IgD-negative memory B cell (primary cell): Measurements from ENCODE around the gene ARL4C. TPM values are rescaled to one million over a fixed set of nuclear protein-coding genes. Genes with fewer than 3 reads are reported as not detected.

Experiments
- H3K27ac Mint-ChIP-seq, 3 donors: one replicate each; pipeline ENCODE4 v1.8.0; 2020 to 2022; ENCODE audit warnings: mild to moderate bottlenecking in 3 of 3, mixed read lengths in 3 of 3, moderate library complexity in 1 of 3
- H3K27me3 Mint-ChIP-seq: one replicate; pipeline ENCODE4 v1.8.0; 2021; ENCODE audit warnings: mixed read lengths
- H3K36me3 Mint-ChIP-seq: one replicate; pipeline ENCODE4 v1.8.0; 2020; ENCODE audit warnings: mild to moderate bottlenecking, mixed read lengths
- H3K4me1 Mint-ChIP-seq, 3 donors: one replicate each; pipeline ENCODE4 v1.8.0; 2020 to 2022; ENCODE audit warnings: mixed read lengths in 3 of 3, mild to moderate bottlenecking in 1 of 3
- H3K4me3 Mint-ChIP-seq, 4 donors: one replicate each; pipeline ENCODE4 v1.8.0; 2020 to 2022; ENCODE audit warnings: mild to moderate bottlenecking in 4 of 4, mixed read lengths in 4 of 4, moderate library complexity in 3 of 4
- H3K9me3 Mint-ChIP-seq, 3 donors: one replicate each; pipeline ENCODE4 v1.8.0; 2020 to 2021; ENCODE audit warnings: mixed read lengths in 3 of 3, mild to moderate bottlenecking in 1 of 3
- polyA plus RNA-seq: library from polyadenylated mRNA; unstranded; fragments of 300-500 nt; fragmentation: Illumina TruSeq; gene quantifications from one replicate; pipeline ENCODE4 v1.2.3, GENCODE V29; 2021

The ARL4C gene
- polyA plus RNA-seq, 1 donor from 2014 or later: 20.6 TPM

DNA sequence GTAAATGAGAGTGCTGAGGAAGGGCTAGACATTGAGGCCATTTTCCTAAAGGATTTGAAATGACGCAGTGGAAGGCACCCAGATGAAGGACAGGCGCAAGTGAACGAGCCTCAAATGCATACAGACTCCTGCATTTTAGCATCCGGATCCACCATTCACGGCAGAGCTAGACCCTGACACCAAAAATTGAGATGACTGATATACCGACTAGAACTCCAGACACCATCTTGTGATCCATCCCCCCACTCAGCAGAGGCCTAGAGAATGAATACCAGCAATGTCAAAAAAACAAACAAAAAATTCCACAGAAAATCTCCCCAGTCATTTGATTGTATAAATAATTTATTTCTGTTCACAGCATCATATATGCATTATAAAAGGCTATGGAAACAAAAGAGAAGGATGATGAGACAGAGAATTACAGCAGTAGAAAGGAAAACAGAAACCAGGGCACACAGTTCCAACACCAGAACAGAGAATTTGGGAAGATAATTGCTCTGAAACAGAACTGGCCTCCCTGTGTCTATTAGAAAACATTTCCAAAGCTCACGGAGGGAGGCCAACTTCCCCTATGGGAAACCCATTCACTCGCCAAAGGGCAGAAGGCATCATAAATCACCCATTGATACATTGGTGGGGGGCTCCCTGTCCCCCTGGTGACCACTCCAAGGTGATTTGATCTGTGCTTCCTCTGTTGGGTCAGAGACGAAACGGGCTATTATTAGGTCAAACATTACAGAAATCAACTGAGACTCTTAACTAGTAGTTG, 4.0 kb downstream of the ARL4C start:
- H3K4me1 Mint-ChIP-seq: peaks cover 45 to 56% (median 54%) of the 10 kb centered on the region in 3 donors

DNA sequence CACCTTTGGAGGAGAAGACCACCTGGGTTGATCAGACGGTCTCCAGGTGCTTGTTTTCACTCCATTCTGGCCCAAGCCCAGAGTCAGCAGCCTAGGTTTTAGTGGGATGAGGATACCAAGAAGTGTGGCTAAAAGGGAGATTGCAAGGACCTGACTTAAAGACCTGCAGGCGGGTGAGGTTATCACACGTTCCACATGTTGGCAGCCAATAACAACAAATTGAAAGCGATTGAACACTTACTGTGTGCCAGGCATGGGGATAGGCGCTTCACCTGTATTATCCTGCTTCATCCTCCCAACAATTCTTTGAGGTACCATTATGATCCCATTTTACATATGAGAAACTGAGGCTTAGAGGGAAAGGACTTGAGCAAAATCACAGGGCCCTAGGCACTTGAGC, 5.0 kb downstream of the ARL4C start:
- no peaks in the 10 kb centered on the region for H3K27me3 Mint-ChIP-seq
- peak overlapping the region in 1 of 3 donors; percentile 60 for H3K27ac Mint-ChIP-seq
- H3K9me3 Mint-ChIP-seq: no peaks in the 10 kb centered on the region
- peaks cover 2% of the 10 kb centered on the region for H3K36me3 Mint-ChIP-seq
- peak overlapping the region; percentile 53 to 86 (median 60) for H3K4me3 Mint-ChIP-seq
- H3K4me1 Mint-ChIP-seq: peaks cover 46 to 56% (median 53%) of the 10 kb centered on the region in 3 donors

More for the DNA sequence above, 4.0 kb downstream of the ARL4C start:
- Mint-ChIP-seq H3K9me3 (no peaks in the 10 kb centered on the region), H3K27me3 (no peaks in the 10 kb centered on the region), H3K4me3 (peak overlapping the region; percentile 86 to 99 (median 98)), H3K27ac (peak overlapping the region in 2 of 3 donors; percentile 52 to 79), H3K36me3 (peaks cover 2% of the 10 kb centered on the region)

DNA sequence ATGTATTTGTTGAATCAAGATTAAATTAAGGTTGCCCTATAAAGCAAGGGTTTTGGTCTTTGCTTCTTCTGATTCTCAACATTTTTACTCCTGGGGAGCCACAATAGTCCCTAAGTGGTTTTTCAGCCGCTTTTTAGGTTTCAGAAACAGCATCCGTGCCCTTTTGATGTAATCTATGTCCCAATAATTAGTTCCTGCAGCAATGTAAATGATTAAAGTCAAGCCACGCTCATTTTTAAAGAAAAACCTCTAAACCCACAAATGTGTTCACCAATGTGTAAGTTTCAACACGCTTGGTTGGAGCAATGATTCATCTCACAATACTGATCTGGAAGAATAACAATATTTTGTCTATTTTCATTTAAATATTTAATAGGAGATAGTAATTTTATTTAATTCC, 5.6 kb downstream of the ARL4C start:
- Mint-ChIP-seq H3K9me3 (no peaks in the 10 kb centered on the region), H3K27me3 (no peaks in the 10 kb centered on the region), H3K36me3 (peaks cover 2% of the 10 kb centered on the region), H3K27ac (peak overlapping the region; percentile 36 to 86 (median 60)), H3K4me1 (peaks cover 45 to 57% (median 53%) of the 10 kb centered on the region in 3 donors), H3K4me3 (peak overlapping the region in 3 of 4 donors; percentile 67 to 90 (median 86))

DNA sequence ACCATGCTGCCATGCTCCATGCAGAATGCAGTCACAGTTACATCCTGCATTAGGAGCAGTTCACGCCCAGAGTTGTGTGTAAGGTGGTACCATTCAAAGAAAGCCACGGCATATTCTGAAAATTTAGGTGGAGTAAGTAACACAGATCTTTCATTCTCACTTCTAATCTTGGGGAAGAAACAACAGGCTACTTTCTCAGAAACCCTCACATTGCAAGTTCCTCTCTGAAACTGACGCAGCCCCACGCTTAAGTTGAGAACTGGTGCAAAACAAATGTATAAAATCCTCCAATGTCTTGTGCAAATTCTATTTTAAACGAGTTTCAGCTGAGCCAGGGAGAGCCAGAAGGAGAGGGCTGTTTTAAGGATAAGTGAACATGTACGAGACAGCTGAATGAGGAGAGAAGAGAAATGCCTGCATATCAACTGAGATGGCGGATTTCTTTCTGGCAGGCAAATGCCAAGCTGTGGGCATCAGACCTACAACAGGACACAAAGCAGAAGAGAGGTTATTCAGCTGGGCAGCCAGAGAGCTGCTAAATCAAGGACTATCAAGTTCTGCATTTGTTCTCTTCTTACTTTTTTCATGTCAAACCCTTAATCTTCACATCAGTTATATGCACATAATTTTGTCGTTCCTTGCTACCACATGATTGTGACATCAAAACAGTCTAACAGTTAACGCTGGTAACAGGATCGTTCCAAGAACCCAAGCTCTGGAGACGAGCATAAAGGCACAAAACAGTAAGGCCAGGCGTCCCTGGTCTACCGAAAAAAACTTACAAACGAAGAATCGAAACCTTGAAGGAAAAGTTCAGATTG, 6.4 kb downstream of the ARL4C start:
- Mint-ChIP-seq H3K9me3 (no peaks in the 10 kb centered on the region), H3K27me3 (no peaks in the 10 kb centered on the region), H3K27ac (peak overlapping the region; percentile 36 to 60 (median 54)), H3K4me1 (peaks cover 38 to 56% (median 53%) of the 10 kb centered on the region in 3 donors), H3K4me3 (peak overlapping the region; percentile 65 to 90 (median 76)), H3K36me3 (no peaks in the 10 kb centered on the region)

DNA sequence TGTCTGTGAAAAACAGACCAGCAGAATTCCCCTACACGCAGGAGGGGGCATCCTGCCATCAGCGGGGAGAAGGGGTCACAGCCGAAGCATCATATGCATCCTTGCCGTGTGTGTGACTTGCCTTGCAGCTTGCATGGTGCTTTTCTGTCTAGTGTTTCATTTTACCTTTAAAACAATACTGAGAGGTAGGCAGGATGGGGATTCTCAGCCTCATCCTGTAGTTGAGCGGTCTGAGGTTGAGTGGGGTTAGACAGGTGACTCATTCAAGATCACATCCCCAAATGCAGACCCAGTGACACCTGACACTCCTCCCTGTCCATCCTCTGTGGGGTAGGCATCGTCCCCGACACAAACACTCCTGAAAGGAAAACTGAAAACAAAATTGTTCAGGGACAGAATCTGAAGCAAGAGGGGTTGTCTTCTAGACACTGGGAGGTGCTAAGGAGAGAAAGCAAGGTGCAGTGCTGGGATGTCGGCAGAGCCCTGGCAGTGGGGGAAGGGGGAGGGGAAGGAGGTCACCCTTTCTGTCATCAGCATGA, 7.9 kb downstream of the ARL4C start:
- H3K36me3 Mint-ChIP-seq: peaks cover 2% of the 10 kb centered on the region
- peak overlapping the region in 3 of 4 donors; percentile 47 to 88 (median 49) for H3K4me3 Mint-ChIP-seq
- peak overlapping the region in 2 of 3 donors; percentile 36 to 47 for H3K27ac Mint-ChIP-seq
- H3K9me3 Mint-ChIP-seq: no peaks in the 10 kb centered on the region
- peaks cover 43 to 64% (median 51%) of the 10 kb centered on the region in 3 donors for H3K4me1 Mint-ChIP-seq
- no peaks in the 10 kb centered on the region for H3K27me3 Mint-ChIP-seq

DNA sequence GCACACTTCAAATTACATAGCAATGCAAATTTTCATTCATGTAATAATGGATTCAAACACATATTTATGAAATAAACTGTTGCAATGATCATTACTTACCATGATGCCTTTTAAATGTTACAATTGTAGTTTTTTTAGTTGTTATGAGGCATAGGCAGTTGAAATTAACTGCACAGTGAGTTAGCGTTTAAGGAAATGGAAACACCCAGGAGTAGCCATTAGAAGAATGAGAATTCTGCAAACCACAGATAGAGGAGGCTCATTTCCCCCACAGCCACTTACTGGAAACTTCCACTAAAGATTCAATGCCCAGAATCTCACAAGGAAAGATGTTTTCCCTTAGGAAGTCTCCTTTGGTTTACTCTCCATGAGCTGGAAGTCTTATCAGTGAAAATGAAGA, 8.4 kb downstream of the ARL4C start:
- peaks cover 2% of the 10 kb centered on the region for H3K36me3 Mint-ChIP-seq
- H3K27ac Mint-ChIP-seq: peak overlapping the region in 2 of 3 donors; percentile 36 to 47
- peaks cover 46 to 69% (median 55%) of the 10 kb centered on the region in 3 donors for H3K4me1 Mint-ChIP-seq
- no peaks in the 10 kb centered on the region for H3K9me3 Mint-ChIP-seq
- peak overlapping the region in 3 of 4 donors; percentile 36 to 88 (median 47) for H3K4me3 Mint-ChIP-seq
- no peaks in the 10 kb centered on the region for H3K27me3 Mint-ChIP-seq

DNA sequence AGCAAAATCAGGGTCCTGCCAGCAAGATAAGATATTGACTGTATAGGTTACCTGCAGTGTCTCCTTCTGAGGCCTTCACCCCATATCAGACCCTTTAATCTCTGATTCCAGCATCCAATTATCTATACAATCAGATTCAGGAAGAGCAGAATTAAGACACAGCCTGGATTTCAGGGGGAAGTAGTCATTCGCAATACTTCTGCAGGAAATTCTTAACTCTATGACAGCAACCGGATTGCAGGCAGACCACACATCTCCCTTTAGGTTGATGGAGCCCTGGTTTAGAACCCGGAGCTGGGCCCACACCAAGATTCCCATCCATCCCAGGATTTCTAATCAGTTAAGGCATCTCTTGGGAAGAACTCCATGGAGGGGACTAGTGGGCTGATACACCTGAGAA, 9.5 kb downstream of the ARL4C start:
- no peak overlapping the region for H3K4me3 Mint-ChIP-seq
- no peaks in the 10 kb centered on the region for H3K9me3 Mint-ChIP-seq
- H3K27ac Mint-ChIP-seq: peak overlapping the region in 1 of 3 donors; percentile 20
- peaks cover 2% of the 10 kb centered on the region for H3K36me3 Mint-ChIP-seq
- peaks cover 42 to 68% (median 46%) of the 10 kb centered on the region in 3 donors for H3K4me1 Mint-ChIP-seq
- no peaks in the 10 kb centered on the region for H3K27me3 Mint-ChIP-seq

DNA sequence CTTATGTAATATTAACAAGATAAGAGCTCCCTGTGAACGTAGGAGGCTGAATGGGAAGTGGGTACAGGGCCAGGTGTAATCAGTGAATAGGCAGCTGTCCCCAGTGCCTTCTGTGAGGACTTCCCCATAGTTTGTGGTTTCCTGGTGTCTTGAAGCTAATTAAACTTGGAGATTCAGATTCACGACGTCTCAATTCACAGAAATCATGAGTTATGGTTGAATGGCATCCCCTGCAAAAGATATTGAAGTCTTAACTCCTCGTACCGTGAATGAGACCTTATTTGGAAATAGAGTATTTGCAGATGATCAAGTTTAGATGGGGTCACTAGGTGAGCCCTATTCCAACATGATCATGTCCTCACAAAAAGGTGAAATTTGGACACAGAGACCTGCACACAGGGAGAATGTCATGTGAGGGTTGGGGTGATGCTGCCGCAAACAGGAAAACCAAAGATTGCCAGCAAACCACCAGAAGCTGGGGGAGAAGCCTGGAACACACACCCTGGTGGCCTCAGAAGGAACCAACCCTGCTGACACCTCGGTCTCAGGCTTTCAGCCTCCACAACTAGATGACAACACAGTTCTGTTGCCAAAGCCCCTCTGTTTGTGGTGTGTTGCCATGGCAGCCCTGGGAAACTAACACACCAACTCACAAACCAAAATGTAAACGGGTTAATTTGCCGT, 13.2 kb downstream of the ARL4C start:
- H3K4me1 Mint-ChIP-seq: peaks cover 30 to 39% (median 30%) of the 10 kb centered on the region in 3 donors
- H3K9me3 Mint-ChIP-seq: no peaks in the 10 kb centered on the region
- H3K36me3 Mint-ChIP-seq: peaks cover 2% of the 10 kb centered on the region
- peak overlapping the region; percentile 69 to 83 (median 71) for H3K27ac Mint-ChIP-seq
- H3K27me3 Mint-ChIP-seq: peaks cover 3% of the 10 kb centered on the region
- H3K4me3 Mint-ChIP-seq: peak overlapping the region; percentile 25 to 82 (median 50)

DNA sequence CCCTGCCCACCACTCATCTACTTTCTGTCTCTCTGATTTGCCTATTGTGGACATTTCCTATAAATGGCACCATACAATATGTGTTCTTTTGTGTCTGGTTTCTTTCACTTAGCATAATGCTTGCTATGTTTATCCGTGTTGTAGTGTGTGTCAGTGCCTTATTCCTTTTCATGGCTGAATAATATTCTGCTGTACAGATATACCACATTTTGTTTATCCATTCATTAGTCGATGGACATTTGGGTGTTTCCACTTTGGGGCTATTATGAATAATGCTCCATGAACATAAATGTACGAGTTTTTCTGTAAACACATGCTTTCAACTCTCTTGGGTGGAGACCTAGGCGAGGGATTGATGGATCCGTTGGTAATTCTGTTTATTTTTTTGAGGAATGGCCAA, 15.6 kb downstream of the ARL4C start:
- H3K27ac Mint-ChIP-seq: no peak overlapping the region
- H3K36me3 Mint-ChIP-seq: peaks cover 2% of the 10 kb centered on the region
- peaks cover 3% of the 10 kb centered on the region for H3K27me3 Mint-ChIP-seq
- no peak overlapping the region for H3K4me3 Mint-ChIP-seq
- peaks cover 24 to 30% (median 25%) of the 10 kb centered on the region in 3 donors for H3K4me1 Mint-ChIP-seq
- no peaks in the 10 kb centered on the region for H3K9me3 Mint-ChIP-seq

DNA sequence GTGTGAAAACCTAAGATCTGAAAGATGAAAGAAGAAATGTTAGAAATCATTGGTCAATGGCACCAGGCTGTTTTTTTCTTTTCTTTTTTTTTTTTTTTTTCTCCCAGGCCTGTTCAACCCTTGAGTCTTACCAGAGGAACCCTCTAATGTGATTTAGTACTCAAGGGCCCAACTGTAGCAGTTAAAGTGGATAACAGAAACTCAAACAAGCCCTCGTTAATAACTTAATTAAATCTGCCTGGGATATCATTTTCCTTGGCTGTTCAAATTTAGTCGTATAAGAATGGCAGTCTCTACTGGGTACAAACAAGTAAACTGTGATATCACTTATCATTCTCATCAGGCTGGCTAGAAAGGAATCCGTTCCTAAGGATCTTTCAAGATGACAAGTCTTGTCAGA, 16.5 kb downstream of the ARL4C start:
- peaks cover 26 to 34% (median 28%) of the 10 kb centered on the region in 3 donors for H3K4me1 Mint-ChIP-seq
- H3K27ac Mint-ChIP-seq: peak overlapping the region in 1 of 3 donors; percentile 17

DNA sequence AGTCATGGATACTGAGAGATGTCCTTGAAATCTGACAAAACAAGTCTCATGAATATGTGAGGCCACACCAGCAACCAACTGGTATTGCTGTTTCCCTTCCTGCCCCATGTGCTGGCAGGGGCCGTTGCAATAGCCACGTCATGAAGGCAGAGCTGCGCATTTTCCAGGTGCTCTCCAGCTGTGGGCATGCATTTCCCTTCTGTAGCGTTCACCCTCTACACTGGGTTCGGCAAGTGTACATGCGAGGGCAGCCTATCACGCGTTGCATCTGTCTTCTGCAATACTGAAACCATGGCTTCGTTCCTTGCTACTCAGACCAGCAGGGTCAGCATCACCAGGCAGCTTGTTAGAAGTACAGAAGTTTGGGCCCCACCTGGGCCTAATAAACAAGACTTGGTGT, 17.4 kb downstream of the ARL4C start:
- H3K27me3 Mint-ChIP-seq: peaks cover 3% of the 10 kb centered on the region
- H3K27ac Mint-ChIP-seq: no peak overlapping the region
- H3K4me1 Mint-ChIP-seq: peaks cover 25 to 29% (median 26%) of the 10 kb centered on the region in 3 donors
- peaks cover 2% of the 10 kb centered on the region for H3K36me3 Mint-ChIP-seq
- no peak overlapping the region for H3K4me3 Mint-ChIP-seq
- no peaks in the 10 kb centered on the region for H3K9me3 Mint-ChIP-seq

More for the DNA sequence above, 16.5 kb downstream of the ARL4C start:
- H3K27me3 Mint-ChIP-seq: peaks cover 3% of the 10 kb centered on the region
- H3K4me3 Mint-ChIP-seq: no peak overlapping the region
- H3K9me3 Mint-ChIP-seq: no peaks in the 10 kb centered on the region
- peaks cover 2% of the 10 kb centered on the region for H3K36me3 Mint-ChIP-seq

DNA sequence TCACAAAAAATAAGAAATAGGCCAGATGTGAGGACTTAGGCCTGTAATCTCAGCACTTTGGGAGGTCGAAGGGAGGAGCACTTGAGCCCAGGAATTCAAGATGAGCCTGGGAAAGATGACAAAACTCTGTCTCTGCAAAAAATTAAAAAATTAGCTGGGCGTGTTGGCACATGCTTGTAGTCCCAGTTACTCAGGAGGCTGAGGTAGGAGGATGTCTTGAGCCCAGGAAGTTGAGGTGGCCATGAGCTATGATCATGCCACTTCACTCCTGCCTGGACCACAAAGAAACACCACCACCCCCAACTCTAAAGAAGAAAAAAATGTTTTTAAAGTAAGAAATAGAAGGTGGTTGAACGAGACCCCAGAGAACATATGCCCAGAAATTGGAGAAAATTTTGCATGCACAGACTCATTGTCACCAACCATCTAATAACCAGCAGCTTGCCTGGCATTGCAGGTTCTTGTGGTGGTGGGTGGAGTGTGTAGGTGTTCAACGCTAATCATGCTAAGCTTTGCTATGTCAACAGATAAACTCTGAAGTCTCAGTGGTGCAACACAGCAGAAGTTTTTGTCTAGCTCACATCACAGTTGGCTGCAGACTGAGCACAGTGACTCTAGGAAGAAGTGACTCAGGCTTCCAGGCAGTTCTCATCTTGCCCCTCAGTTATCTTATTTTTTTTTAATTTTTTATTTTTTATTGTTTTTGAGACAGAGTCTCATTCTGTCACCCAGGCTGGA, 18.6 kb downstream of the ARL4C start:
- Mint-ChIP-seq H3K36me3 (peaks cover 1% of the 10 kb centered on the region), H3K27ac (peak overlapping the region in 1 of 3 donors; percentile 31), H3K27me3 (peaks cover 5% of the 10 kb centered on the region), H3K9me3 (no peaks in the 10 kb centered on the region), H3K4me1 (peaks cover 14 to 17% (median 15%) of the 10 kb centered on the region in 3 donors), H3K4me3 (no peak overlapping the region)

DNA sequence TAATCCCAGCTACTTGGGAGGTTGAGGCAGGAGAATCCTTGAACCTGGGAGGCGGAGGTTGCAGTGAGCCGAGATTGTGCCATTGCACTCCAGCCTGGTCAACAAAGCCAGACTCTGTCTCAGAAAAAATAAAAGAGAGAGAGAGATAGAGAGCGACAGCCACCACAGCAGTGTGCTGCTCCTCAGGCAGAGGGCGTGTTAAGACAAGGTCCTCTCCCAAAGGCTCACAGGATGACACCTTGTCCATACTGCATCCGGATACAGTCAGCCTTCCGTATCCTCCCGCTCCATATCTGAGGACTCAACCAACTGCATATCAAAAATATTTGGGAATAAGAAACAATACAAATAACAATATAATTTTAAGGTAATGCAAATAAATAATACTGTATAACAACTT, 20.1 kb downstream of the ARL4C start:
- Mint-ChIP-seq H3K4me1 (peaks cover 8 to 12% (median 9%) of the 10 kb centered on the region in 3 donors), H3K9me3 (no peaks in the 10 kb centered on the region)

DNA sequence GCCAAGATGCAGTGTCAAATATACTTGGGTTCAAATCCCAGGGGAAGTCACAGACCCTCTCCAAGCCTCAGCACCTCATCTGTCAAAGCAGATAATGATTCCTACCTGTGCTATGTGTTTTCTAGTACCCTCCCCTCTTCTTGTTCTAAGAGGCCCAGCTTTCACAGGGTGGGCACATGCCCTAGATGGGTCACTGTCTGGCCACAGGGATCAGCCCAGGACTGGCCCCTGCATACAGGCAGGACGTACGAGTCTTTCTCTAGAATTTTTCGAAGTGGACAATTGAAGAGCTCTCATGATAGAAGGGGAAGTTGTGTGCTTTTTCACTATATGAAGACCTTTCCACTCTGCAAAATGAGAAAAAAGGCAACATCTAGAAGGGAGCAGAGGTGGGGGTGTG, 22.2 kb downstream of the ARL4C start:
- Mint-ChIP-seq H3K27me3 (peaks cover 1% of the 10 kb centered on the region), H3K4me1 (peaks cover 4 to 7% (median 5%) of the 10 kb centered on the region in 3 donors), H3K4me3 (no peak overlapping the region), H3K36me3 (peaks cover 1% of the 10 kb centered on the region), H3K27ac (no peak overlapping the region), H3K9me3 (no peaks in the 10 kb centered on the region)

More for the DNA sequence above, 20.1 kb downstream of the ARL4C start:
- Mint-ChIP-seq H3K27ac (no peak overlapping the region), H3K36me3 (peaks cover 1% of the 10 kb centered on the region), H3K4me3 (peak overlapping the region in 1 of 4 donors; percentile 3), H3K27me3 (peaks cover 1% of the 10 kb centered on the region)
